ENCODE results near the gene SNAPC4. TPM values are rescaled to one million over a fixed set of nuclear protein-coding genes. Genes with fewer than 3 reads are reported as not detected.
A peak's percentile ranks its signal among the peaks of the same experiment; 100 is the strongest.

Gene SNAPC4
- total and polyA plus RNA-seq, 9 of the 15 experiments (the other 6 are each of a cell fraction or from before 2014, with no cell fraction given), result 0.21 to 21.8 (median 8.8) TPM

DNA sequence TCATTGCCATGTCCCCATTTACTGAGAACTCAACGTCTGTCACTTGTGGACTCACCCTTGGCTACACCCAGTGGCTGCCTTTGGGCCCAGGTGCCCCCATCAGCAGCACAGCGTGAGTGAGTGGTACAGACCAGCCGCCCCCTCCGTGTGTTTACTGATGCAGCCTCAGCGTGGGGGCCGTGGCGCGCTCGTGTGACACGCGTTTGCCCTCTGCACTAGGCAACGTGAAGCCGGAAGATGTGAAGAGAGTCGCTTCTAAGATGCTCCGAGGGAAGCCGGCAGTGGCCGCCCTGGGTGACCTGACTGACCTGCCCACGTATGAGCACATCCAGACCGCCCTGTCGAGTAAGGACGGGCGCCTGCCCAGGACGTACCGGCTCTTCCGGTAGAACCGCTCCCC is 22.9 kb upstream of the SNAPC4 start (continued):
- TF ChIP-seq, protein P1, sequence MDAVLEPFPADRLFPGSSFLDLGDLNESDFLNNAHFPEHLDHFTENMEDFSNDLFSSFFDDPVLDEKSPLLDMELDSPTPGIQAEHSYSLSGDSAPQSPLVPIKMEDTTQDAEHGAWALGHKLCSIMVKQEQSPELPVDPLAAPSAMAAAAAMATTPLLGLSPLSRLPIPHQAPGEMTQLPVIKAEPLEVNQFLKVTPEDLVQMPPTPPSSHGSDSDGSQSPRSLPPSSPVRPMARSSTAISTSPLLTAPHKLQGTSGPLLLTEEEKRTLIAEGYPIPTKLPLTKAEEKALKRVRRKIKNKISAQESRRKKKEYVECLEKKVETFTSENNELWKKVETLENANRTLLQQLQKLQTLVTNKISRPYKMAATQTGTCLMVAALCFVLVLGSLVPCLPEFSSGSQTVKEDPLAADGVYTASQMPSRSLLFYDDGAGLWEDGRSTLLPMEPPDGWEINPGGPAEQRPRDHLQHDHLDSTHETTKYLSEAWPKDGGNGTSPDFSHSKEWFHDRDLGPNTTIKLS (IDR thresholded peaks at IDR 0.05; ENCODE audit: borderline replicate concordance, low read depth), result no peak
- TF ChIP-seq HLTF (IDR thresholded peaks at IDR 0.05) (no peak), ZNF695 (CRISPR knock-in tag; IDR thresholded peaks at IDR 0.05) (no peak), RBFOX2 (IDR thresholded peaks at IDR 0.05; ENCODE audit: low read depth, low read length) (0 out of 2 replicates have a peak, but pooled peaks have one; percentile 36), YY1 (IDR thresholded peaks at IDR 0.05; ENCODE audit: borderline replicate concordance in 1 of 3, control insufficient read depth in 1 of 3, extremely low read depth in 1 of 3, insufficient read depth in 3 of 3, insufficient read length in 1 of 3, insufficient replicate concordance in 2 of 3, low read depth in 1 of 3, low read length in 2 of 3) (no peak)

DNA sequence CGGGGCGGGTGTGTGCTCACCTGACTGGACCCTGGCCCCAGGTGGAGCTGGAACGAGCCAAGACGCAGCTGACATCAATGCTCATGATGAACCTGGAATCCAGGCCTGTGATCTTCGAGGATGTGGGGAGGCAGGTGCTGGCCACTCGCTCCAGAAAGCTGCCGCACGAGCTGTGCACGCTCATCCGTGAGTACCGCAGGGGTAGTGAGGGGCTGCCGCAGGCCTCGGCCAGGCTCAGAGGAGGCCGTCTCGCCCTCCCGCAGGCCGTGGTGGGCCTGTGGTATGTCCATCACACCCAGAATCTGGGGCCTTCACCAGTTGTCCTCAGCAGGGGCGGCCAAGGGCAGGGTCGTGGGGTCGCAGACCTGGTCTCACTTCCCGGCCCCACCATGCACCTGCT is 21.8 kb upstream of the SNAPC4 start:
- H3K79me2 ChIP-seq (ENCODE audit: control insufficient read depth, insufficient read depth, low read length), result no peaks in the 10 kb centered on the region
- no peaks in the 10 kb centered on the region for H3K27me3 ChIP-seq (ENCODE audit: control insufficient read depth in 2 of 2, insufficient read depth in 2 of 2, low read length in 2 of 2)
- H3K27ac ChIP-seq (ENCODE audit: extremely low read depth, low read depth, low read length), result no peak overlapping the region
- WGBS (ENCODE audit: insufficient coverage, low coverage, missing lambda C conversion rate), result 96% methylated on average over 9 of the region's 21 CpGs
- ATAC-seq (no peak), FAIRE-seq (no peak), DNase-seq (ENCODE audit: extremely low read depth in 1 of 4, low spot score in 3 of 4) (no peak)
- no TSS peak for BruUV-seq (replicated peaks)
- peaks cover 83% of the 10 kb centered on the region for H3K36me3 ChIP-seq (ENCODE audit: control insufficient read depth, insufficient read depth, low read length)
- in situ Hi-C loops (cut with MboI) (no loop called here), intact Hi-C loops (cut with micrococcal nuclease) (no loop called here)
- ChIA-PET CTCF (ENCODE audit: low intra/inter-chr PET ratio) (no interaction called here), POLR2A (interaction anchor here (0.7 to 5.1 kb wide), 2 partner anchors 13 to 25 kb away, joined by 3 to 33 read pairs; no protein-coding TSS in a partner anchor)
- no peak overlapping the region for H2AFZ ChIP-seq (ENCODE audit: low read depth, low read length)
- TF ChIP-seq NRF1 (conservative IDR thresholded peaks at IDR 0.05 in 1 of 2, IDR thresholded peaks at IDR 0.05 in 1 of 2) (no peak), SUPT5H (IDR thresholded peaks at IDR 0.05) (0 out of 2 replicates have a peak, but pooled peaks have one; percentile 20), POLR2G (IDR thresholded peaks at IDR 0.05; ENCODE audit: low read depth, low read length) (peak; percentile 61), POLR2A (conservative IDR thresholded peaks at IDR 0.05) (0 out of 2 replicates have a peak, but pooled peaks have one; percentile 20), RBFOX2 (IDR thresholded peaks at IDR 0.05; ENCODE audit: low read depth, low read length) (peak; percentile 58), MIER1 (IDR thresholded peaks at IDR 0.05; ENCODE audit: low read depth) (no peak)
- H4K20me1 ChIP-seq (replicated peaks; ENCODE audit: control insufficient read depth, insufficient read depth, low read length), result no peaks in the 10 kb centered on the region
- H3K9me3 ChIP-seq (replicated peaks; ENCODE audit: control insufficient read depth, insufficient read depth, low read depth, low read length), result no peaks in the 10 kb centered on the region; the same call in 1 of the 2 replicates
- peaks cover 0 to 15% of the 10 kb centered on the region in 2 experiments; a peak in 2 of 5 replicates for H3K4me1 ChIP-seq (replicated peaks in 1 of 2; ENCODE audit: control insufficient read depth in 2 of 2, insufficient read depth in 2 of 2, low read length in 2 of 2)
- no peak overlapping the region for H3K4me2 ChIP-seq (ENCODE audit: insufficient read depth, low read length)
- no peaks in the 10 kb centered on the region for H3K9me1 ChIP-seq (ENCODE audit: control insufficient read depth, insufficient read depth, low read length)
- H3K4me3 ChIP-seq, result no peak overlapping the region
- no peak overlapping the region for H3K9ac ChIP-seq (ENCODE audit: insufficient read depth in 1 of 2, low read depth in 2 of 2, low read length in 2 of 2)
